Sigmoid colon (tissue), 4 donors: ENCODE results near the gene WDR83.

Experiments
- CTCF ChIP-seq, 4 experiments: fragments of 450-650 bp in 3 of 4; fragments of 200-600 bp in 1 of 4; IDR thresholded peaks; one replicate each; pipeline ENCODE4 v1.5.1; 2016 to 2019; ENCODE audit warnings: antibody characterized with exemption in 4 of 4, mild to moderate bottlenecking in 3 of 4, moderate library complexity in 2 of 4
- POLR2A ChIP-seq, 2 donors: fragments of 450-650 bp; IDR thresholded peaks; one replicate each; pipeline ENCODE4 v1.6.1; 2016; ENCODE audit warnings: antibody characterized with exemption in 2 of 2, mild to moderate bottlenecking in 2 of 2, moderate library complexity in 2 of 2
- POLR2AphosphoS5 ChIP-seq, 4 donors: sonication (generic); formaldehyde crosslinking; IDR thresholded peaks; one replicate each; pipeline ENCODE4 v1.6.1; 2017; ENCODE audit warnings: antibody characterized with exemption in 4 of 4

GRCh38 chr19:12703046-12703445, 36.4 kb downstream of the WDR83 start:
- TF ChIP-seq CTCF (IDR thresholded peaks at IDR 0.05): no peak
- TF ChIP-seq POLR2A (IDR thresholded peaks at IDR 0.05): no peak
- TF ChIP-seq POLR2AphosphoS5 (IDR thresholded peaks at IDR 0.05): no peak
